Head of caudate nucleus (tissue), 42 donors: Measurements from ENCODE around the gene SF3A2.

Experiments
- DNase-seq, 42 donors: peaks; one replicate each; pipeline versions ENCODE4 v3.0.0 to v3.0.0-alpha.2; 2020 to 2021; ENCODE audit warnings: mixed read lengths in 7 of 42
- intact Hi-C: fragments of 100-400 bp; cut with DNase I; formaldehyde crosslinking; loops from one replicate; pipeline ENCODE4 v1.15.0; 2022

The SF3A2 gene

GRCh38 chr19:2224754-2225349 lies 11.8 kb upstream of the SF3A2 start:
- DNase-seq = no peak
- intact Hi-C loops = no loop called here

GRCh38 chr19:2225415-2226050 lies 11.1 kb upstream of the SF3A2 start:
- intact Hi-C loops = no loop called here
- DNase-seq = no peak

DNA sequence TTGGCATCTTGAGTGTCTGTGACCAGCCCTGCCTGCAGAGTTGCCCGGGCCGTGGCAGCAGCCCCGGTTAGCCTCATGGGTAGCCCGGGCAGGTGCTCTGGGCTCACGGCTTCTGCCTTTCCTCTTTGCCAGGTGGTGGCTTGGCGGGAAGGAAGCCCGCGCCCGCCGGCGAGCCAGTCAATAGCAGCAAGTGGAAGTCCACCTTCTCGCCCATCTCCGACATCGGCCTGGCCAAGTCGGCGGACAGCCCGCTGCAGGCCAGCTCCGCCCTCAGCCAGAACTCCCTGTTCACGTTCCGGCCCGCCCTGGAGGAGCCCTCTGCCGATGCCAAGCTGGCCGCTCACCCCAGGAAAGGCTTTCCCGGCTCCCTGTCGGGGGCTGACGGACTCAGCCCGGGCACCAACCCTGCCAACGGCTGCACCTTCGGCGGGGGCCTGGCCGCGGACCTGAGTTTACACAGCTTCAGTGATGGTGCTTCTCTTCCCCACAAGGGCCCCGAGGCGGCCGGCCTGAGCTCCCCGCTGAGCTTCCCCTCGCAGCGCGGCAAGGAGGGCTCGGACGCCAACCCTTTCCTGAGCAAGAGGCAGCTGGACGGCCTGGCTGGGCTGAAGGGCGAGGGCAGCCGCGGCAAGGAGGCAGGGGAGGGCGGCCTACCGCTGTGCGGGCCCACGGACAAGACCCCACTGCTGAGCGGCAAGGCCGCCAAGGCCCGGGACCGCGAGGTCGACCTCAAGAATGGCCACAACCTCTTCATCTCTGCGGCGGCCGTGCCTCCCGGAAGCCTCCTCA lies 10.4 kb upstream of the SF3A2 start:
- intact Hi-C loops = no loop called here
- DNase-seq = no peak

- intact Hi-C loops = no loop called here
- no peak for DNase-seq
These were observed 9.7 kb upstream of the SF3A2 start for GRCh38 chr19:2226840-2227360.

DNA sequence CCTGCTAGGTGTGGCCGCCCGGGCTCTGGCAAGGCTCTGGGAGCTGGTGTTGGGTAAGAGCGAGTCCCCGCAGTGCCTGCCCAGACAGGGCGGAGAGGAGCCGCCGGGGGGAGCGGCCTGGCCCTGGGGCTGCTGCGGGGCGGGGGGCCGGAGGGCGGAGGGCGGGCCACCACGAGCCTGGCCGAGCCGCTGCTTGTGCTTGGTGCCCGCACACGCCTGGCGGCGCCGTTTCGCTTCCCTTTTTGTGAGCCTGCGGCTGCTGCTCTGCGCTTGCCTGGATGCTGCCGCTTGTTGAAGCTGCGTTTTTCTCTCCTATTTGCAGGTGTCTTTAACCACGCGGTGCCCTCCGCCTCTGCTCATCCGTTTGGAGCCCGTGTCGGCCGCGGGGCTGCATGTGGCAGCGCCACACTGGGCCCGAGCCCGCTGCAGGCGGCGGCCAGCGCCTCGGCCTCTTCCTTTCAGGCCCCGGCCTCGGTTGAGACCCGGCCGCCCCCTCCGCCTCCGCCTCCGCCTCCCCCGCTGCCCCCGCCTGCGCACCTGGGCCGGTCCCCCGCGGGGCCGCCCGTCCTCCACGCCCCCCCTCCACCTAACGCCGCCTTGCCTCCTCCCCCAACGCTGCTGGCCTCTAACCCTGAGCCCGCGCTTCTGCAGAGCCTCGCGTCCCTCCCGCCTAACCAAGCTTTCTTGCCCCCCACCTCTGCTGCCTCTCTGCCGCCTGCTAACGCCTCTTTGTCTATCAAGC lies 9.0 kb upstream of the SF3A2 start:
- peak in 37 of 42 donors; percentile 33 to 82 (median 63) for DNase-seq
- intact Hi-C loops = no loop called here

DNA sequence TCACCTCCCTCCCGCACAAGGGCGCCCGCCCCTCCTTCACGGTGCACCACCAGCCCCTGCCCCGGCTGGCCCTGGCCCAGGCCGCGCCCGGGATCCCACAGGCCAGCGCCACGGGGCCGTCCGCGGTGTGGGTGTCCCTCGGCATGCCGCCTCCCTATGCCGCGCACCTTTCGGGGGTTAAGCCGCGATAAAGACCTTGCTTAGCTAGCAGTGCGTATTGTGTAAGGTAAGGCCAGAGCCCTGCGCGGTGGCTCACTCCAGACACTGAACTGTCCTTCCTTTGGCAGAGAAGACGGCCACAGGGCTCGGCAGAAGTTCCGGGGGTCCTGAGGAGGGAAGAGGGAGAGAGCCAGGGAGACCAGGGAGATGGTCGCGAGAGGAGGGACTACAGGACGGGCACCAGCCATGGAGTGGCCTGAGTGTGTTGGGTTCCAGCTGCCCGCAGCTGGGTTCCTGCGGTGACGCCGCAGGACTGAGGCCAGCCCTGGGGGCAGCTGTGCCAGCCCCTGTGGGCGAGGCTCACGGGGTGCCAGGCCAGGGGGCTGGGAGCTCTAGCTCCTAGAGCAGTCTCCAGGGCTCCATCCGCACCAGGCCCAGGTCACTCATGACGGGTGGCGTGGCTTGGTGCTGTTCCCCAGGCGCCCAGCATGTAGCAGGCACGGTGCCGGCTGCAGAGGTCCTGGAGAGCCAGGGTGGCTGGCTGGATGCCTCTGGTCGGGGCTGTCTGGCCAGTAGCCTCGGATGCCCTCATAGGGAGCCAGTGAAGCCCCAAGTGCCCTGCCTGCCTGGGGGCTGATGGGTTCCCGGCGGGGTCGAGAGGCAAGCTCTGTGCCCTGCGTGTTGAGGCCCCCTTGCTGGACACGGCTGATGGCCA lies 8.2 kb upstream of the SF3A2 start:
- no peak for DNase-seq
- intact Hi-C loops = no loop called here

DNA sequence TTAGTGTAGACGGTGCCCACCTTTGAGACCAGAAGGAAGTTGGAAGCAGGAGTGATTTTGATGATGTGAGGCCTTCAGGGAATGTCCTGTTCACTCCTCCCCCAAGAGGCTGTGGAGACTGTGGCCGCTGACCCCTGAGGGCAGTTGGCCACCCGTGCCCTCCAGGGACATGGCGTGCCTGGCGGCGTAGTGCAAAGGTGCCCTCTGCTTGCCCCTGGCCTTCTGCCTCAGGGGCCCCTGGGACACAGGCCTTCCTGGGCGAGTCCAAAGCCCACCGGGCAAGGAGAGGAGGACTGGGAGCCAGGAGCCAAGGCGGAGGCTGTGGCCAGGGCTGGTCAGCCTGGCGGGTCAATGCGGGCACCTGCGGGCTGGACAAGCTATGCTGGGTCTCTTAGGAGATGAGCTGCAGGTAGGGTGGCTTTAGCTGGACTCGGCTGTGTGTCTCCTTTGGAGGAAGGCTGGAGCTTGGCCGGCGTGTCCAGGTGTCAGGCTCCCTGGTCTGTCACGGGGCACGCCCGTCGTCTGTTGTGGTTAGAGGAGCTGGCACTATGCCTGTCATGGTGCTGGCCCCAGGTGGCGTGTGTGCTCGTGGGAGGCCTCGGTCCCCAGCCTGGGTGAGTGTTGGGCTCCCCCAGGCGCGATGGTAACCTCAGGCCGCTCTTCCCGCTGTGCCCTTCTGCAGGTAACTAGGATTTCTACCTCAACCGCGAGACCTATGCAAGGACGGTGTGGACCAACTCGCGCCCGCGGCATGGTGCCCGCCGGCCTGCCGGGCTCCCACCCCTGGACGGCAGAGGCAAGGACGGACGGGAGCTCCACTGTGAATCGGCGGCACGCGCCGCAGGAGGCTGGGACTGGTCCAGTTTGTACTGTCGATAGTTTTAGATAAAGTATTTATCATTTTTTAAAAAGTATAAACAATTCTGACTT lies 7.3 kb upstream of the SF3A2 start:
- DNase-seq = no peak
- intact Hi-C loops = no loop called here

DNA sequence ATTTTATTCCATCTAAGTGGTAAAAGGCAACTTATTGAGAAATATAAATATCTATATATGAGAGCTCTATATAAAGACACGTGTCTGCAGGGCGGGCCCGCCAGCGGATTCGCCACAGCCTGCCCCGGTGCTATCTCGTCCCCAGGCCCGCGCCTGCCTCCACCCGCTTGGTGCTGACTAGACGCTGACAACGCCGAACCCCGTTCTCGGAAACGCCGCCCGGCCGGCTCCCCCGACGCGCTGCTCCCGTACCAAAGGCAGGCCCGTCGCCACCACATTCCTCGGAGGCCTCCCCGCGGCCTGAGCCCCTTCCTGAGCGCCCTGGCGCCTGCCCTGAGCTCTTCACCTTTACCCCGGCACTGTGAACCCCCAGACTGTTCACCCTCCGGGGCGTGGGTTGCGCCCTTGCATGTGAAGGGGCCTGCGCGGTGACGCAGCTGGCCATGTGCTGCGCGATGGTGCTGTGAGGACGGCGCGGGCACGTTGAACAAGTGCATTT lies 6.5 kb upstream of the SF3A2 start:
- DNase-seq = no peak
- intact Hi-C loops = no loop called here

DNA sequence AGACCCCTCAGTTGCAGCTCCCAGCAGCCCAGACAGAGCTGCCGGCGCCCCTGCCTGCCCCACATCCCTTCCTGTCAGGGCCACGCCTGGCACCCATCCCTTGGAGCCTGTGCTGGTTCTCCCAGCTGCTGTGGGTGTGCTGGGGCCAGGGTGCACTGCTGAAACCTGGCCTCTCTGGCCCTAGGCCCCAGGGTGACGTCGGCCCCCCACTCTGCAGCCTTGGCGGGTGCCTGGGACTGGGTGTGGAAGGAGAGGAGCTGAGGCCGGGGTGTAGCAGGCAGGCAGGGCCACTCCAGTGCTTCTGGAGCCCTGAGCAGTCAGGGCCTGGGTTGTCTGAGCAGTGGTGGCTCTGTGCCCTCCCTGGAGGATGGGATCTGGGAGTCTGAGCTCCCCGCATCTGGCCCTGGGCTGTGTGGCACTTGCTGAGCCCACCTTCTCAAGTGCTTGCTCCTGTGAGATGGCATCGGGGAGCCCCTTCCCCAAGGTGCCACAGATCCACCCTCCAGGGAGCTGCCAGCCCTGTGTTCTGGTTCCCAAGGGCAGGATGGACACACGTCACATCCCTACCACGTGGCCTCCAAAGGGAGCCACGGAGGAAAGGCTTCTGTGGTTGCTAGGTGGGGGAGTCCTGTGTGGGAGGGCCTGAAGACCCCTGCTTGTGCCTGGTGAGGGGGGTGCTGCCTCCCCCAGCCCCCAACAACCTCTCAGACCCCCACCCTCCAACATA lies 5.7 kb upstream of the SF3A2 start:
- intact Hi-C loops = no loop called here
- no peak for DNase-seq

DNA sequence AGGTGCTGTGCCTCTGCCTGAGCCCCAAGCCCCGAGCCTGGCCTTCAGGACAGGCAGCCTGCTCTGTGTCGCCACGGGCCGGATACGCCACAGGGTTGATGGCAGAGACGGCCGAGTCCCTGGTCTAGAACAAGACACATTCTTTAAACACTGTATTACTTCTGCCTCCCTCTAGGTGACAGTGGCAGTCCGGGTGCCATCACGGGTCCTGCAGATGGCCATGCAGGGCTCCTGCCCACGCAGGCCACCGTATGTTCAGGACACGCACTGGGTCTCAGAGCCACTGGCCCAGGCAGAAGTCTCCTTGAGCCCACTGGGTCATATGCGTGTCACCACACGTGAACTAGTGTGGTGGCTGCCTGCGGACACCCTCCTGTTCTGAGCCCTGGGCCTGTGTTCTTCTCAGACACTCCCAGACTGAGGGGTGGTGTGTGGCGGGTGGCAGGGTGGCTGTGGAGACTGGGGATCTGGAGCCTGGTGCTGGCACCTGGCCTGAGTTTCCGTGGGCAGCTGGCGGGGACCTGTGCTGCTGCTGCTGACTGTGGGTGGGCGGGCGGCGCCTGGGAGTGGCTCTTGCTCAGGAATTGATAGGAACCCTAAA lies 4.9 kb upstream of the SF3A2 start:
- intact Hi-C loops = no loop called here
- peak in 7 of 42 donors; percentile 33 to 65 (median 41) for DNase-seq

- DNase-seq = no peak
- intact Hi-C loops = no loop called here
These were observed 4.1 kb upstream of the SF3A2 start for GRCh38 chr19:2232286-2233151.

DNA sequence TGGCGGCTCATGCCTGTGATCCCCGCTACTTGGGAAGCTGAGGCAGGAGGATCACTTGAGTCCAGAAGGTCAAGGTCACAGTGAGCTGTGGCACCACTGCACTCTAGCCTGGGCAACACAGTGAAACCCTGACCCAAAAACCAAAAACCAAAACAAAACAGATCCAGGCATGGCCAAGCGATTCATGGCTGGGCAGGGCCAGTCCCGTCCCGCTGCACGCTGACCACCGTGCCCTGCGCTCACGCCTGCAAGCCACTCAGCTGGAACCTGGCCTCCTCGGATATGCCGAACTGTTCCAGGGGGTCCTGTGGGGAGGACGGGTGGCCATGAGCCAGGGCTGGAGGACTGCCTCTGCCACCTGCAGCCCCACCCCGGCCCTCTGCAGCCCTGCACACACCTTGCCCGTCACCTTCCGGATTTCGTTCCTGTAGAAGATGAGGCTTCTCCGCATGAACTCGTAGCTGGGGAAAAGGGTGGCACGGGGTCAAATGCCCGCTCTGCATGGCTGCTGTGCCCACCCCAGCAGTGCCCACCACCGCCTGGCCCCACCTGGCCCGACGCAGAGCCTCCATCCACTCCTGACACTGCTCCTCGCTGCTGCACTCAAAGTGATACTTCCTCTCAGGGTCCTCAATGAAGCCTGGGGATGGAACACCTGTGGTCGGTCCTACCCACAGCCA lies 2.9 kb upstream of the SF3A2 start:
- DNase-seq = no peak
- intact Hi-C loops = no loop called here

GRCh38 chr19:2234996-2235380 lies 1.6 kb upstream of the SF3A2 start:
- intact Hi-C loops = loop anchor here (5.0 kb wide), 2 partner anchors 82 to 83 kb away; partner anchors contain the start of gene AP3D1
- no peak for DNase-seq

- intact Hi-C loops = loop anchor here (2.0 to 5.0 kb wide), 3 partner anchors 37 to 83 kb away; partner anchors contain the start of gene AP3D1
- peak in 4 of 42 donors; percentile 19 to 39 (median 27) for DNase-seq
These were observed 1.1 kb upstream of the SF3A2 start for GRCh38 chr19:2235381-2236063.
